ENCODE measurements around the gene FAM135A.
"Not testable (repeated sequence)": the region's sequence is repeated elsewhere in the genome, so short reads cannot be mapped to it uniquely, and the experiment has no call there.

Gene FAM135A

GRCh38 chr6:70549327-70549726, 136.0 kb downstream of the FAM135A start:
- no peak for DNase-seq

- no peak for DNase-seq
These were observed 138.3 kb downstream of the FAM135A start for GRCh38 chr6:70551566-70551965.

GRCh38 chr6:70552286-70552940, 139.1 kb downstream of the FAM135A start:
- DNase-seq, result not testable (repeated sequence)

GRCh38 chr6:70552974-70553373, 139.7 kb downstream of the FAM135A start:
- no peak for DNase-seq

- no peak for DNase-seq
These were observed 144.7 kb downstream of the FAM135A start for GRCh38 chr6:70557998-70558397.

GRCh38 chr6:70562401-70562800, 149.1 kb downstream of the FAM135A start:
- DNase-seq, result not testable (repeated sequence)

- DNase-seq, result no peak
These were observed 150.2 kb downstream of the FAM135A start for GRCh38 chr6:70563530-70563929.

GRCh38 chr6:70566751-70567382, 153.6 kb downstream of the FAM135A start, which contains the start of gene SDHAF4:
Gene SDHAF4, plus strand, starts transcription at chr6:70566930. Its CDS starts 11 bp downstream, at chr6:70566941.
- DNase-seq, result peak; percentile 72

- DNase-seq, result no peak
These were observed 161.3 kb downstream of the FAM135A start for GRCh38 chr6:70574643-70575042.

GRCh38 chr6:70575899-70576495, 162.7 kb downstream of the FAM135A start:
- DNase-seq, result no peak

- DNase-seq, result no peak
These were observed 172.8 kb downstream of the FAM135A start for GRCh38 chr6:70586114-70586513.

- DNase-seq, result no peak
These were observed 177.1 kb downstream of the FAM135A start for GRCh38 chr6:70590400-70590799.

GRCh38 chr6:70592391-70593117, 179.2 kb downstream of the FAM135A start:
- no peak for DNase-seq

- no peak for DNase-seq
These were observed 179.8 kb downstream of the FAM135A start for GRCh38 chr6:70593118-70593486.

- no peak for DNase-seq
These were observed 185.9 kb downstream of the FAM135A start for GRCh38 chr6:70599187-70599586.

- DNase-seq, result no peak
These were observed 187.7 kb downstream of the FAM135A start for GRCh38 chr6:70601014-70601413.

GRCh38 chr6:70604254-70604653, 190.9 kb downstream of the FAM135A start:
- no peak for DNase-seq

- not testable (repeated sequence) for DNase-seq
These were observed 194.1 kb downstream of the FAM135A start for GRCh38 chr6:70607371-70607770.

- DNase-seq, result not testable (repeated sequence)
These were observed 195.9 kb downstream of the FAM135A start for GRCh38 chr6:70609181-70609580.
